ENCODE measurements around the gene LSM4.

GRCh38 chr19:18289471-18290301, 33.2 kb downstream of the LSM4 start:
- TF ChIP-seq CREB1 (IDR thresholded peaks at IDR 0.05; ENCODE audit: low read depth) (no peak), ZBTB7A (IDR thresholded peaks at IDR 0.05; ENCODE audit: low read depth) (no peak), EP300 (IDR thresholded peaks at IDR 0.05; ENCODE audit: borderline replicate concordance) (no peak)
